ENCODE results near the gene CAMK1D. TPM values are rescaled to one million over a fixed set of nuclear protein-coding genes. Genes with fewer than 3 reads are reported as not detected.

Gene CAMK1D
- total RNA-seq, 1 experiment from 2014 or later, result 10.2 TPM

- no peak for TF ChIP-seq ZNF532 (CRISPR knock-in tag; IDR thresholded peaks at IDR 0.05; ENCODE audit: borderline replicate concordance)
- no peak for TF ChIP-seq CBFB (CRISPR knock-in tag; IDR thresholded peaks at IDR 0.05; ENCODE audit: low read depth)
Observed at GRCh38 chr10:12637649-12638048, 288.3 kb downstream of the CAMK1D start (continued).

GRCh38 chr10:12638103-12638502 is 288.8 kb downstream of the CAMK1D start:
- H3K27me3 Mint-ChIP-seq (ENCODE audit: low read depth), result no peaks in the 10 kb centered on the region
- H3K9me3 Mint-ChIP-seq, result no peaks in the 10 kb centered on the region
- peak; percentile 31 for ATAC-seq
- no peak overlapping the region for H3K4me3 Mint-ChIP-seq
- no peak for DNase-seq (ENCODE audit: low spot score)
- ChIA-PET POLR2A (interaction anchor here (0.6 kb wide), 1 partner anchor 290 kb away, joined by 3 read pairs; no protein-coding TSS in a partner anchor), CTCF (interaction anchor here (2.6 kb wide), 1 partner anchor 19 kb away, joined by 23 read pairs; no protein-coding TSS in a partner anchor)
- no peak for TF ChIP-seq USF1 (CRISPR knock-in tag; IDR thresholded peaks at IDR 0.05)
- TF ChIP-seq CREM (CRISPR knock-in tag; IDR thresholded peaks at IDR 0.05), result no peak
- TF ChIP-seq E2F1 (CRISPR knock-in tag; IDR thresholded peaks at IDR 0.05), result no peak
- TF ChIP-seq TEAD4 (CRISPR knock-in tag; IDR thresholded peaks at IDR 0.05), result no peak
- TF ChIP-seq SMAD4 (CRISPR knock-in tag; IDR thresholded peaks at IDR 0.05), result no peak
- TF ChIP-seq E2F4 (CRISPR knock-in tag; IDR thresholded peaks at IDR 0.05; ENCODE audit: borderline replicate concordance, low read depth), result no peak
- no peak for TF ChIP-seq CDX4 (CRISPR knock-in tag; IDR thresholded peaks at IDR 0.05; ENCODE audit: borderline replicate concordance)
- no peak for TF ChIP-seq MAX (CRISPR knock-in tag; IDR thresholded peaks at IDR 0.05)
- TF ChIP-seq CBFB (CRISPR knock-in tag; IDR thresholded peaks at IDR 0.05; ENCODE audit: low read depth), result no peak
- no peak for TF ChIP-seq NR1H2 (CRISPR knock-in tag; IDR thresholded peaks at IDR 0.05)
- no peak overlapping the region for H3K27ac Mint-ChIP-seq
- peaks cover 25% of the 10 kb centered on the region for H3K4me1 Mint-ChIP-seq
- H3K36me3 Mint-ChIP-seq, result no peaks in the 10 kb centered on the region

GRCh38 chr10:12638781-12639180 is 289.4 kb downstream of the CAMK1D start:
- no peak overlapping the region for H3K4me3 Mint-ChIP-seq
- CTCF ChIA-PET, result interaction anchor here (2.6 kb wide), 1 partner anchor 18 kb away, joined by 23 read pairs; no protein-coding TSS in a partner anchor
- peaks cover 25% of the 10 kb centered on the region for H3K4me1 Mint-ChIP-seq
- H3K9me3 Mint-ChIP-seq, result no peaks in the 10 kb centered on the region
- H3K36me3 Mint-ChIP-seq, result no peaks in the 10 kb centered on the region
- POLR2A ChIA-PET, result interaction anchor here (0.6 kb wide), 1 partner anchor 291 kb away, joined by 3 read pairs; no protein-coding TSS in a partner anchor
- H3K27me3 Mint-ChIP-seq (ENCODE audit: low read depth), result no peaks in the 10 kb centered on the region
- TF ChIP-seq FOXP1 (CRISPR knock-in tag; IDR thresholded peaks at IDR 0.05; ENCODE audit: borderline replicate concordance), result no peak
- no peak for TF ChIP-seq STAT6 (CRISPR knock-in tag; conservative IDR thresholded peaks at IDR 0.05; ENCODE audit: low read depth)
- no peak for TF ChIP-seq ZNF532 (CRISPR knock-in tag; IDR thresholded peaks at IDR 0.05; ENCODE audit: borderline replicate concordance)
- no peak for TF ChIP-seq KAT7 (CRISPR knock-in tag; IDR thresholded peaks at IDR 0.05; ENCODE audit: borderline replicate concordance)
- TF ChIP-seq ZNF121 (CRISPR knock-in tag; IDR thresholded peaks at IDR 0.05), result no peak
- no peak overlapping the region for H3K27ac Mint-ChIP-seq
- ATAC-seq, result peak; percentile 53
- peak; percentile 17 for DNase-seq (ENCODE audit: low spot score)

All from WTC11 (cell line).